Kidney (tissue), 14 donors: Measurements from ENCODE around the gene ALK. TPM values are rescaled to one million over a fixed set of nuclear protein-coding genes. Genes with fewer than 3 reads are reported as not detected.

Experiments used
- DNase-seq, 5 donors: peaks; one replicate each; pipeline ENCODE4 v3.0.0-alpha.2; 2013 to 2020
- FAIRE-seq: peaks from 2 replicates; lab custom pipeline; 2012; peaks lifted over from hg19 to GRCh38; lab: Jason Lieb, UNC
- H3K27ac ChIP-seq, 2 donors: one replicate each; pipeline ENCODE4 v1.7.0; 2013; ENCODE audit warnings: low read depth in 2 of 2, low read length in 2 of 2, inconsistent platforms in 1 of 2
- H3K27me3 ChIP-seq: one replicate; pipeline ENCODE4 v1.7.1; 2013; ENCODE audit warnings: low read length, inconsistent platforms; ENCODE audit not compliant: control insufficient read depth, insufficient read depth
- H3K36me3 ChIP-seq, 3 donors: one replicate each; pipeline versions ENCODE4 v1.7.0 to v1.7.1; 2013; ENCODE audit warnings: low read length in 3 of 3, control low read depth in 1 of 3, inconsistent platforms in 1 of 3; ENCODE audit not compliant: insufficient read depth in 3 of 3, control insufficient read depth in 2 of 3
- H3K4me1 ChIP-seq, 3 donors: one replicate each; pipeline versions ENCODE4 v1.7.0 to v1.7.1; 2013; ENCODE audit warnings: low read length in 3 of 3, inconsistent platforms in 1 of 3, low read depth in 1 of 3; ENCODE audit not compliant: control insufficient read depth in 2 of 3, insufficient read depth in 2 of 3
- H3K4me3 ChIP-seq, 3 donors: one replicate each; pipeline versions ENCODE4 v1.7.0 to v1.8.1; 2013; ENCODE audit warnings: low read length in 3 of 3, control low read depth in 1 of 3, inconsistent platforms in 1 of 3
- H3K9ac ChIP-seq, 3 donors: one replicate each; pipeline versions ENCODE4 v1.7.0 to v1.7.1; 2013; ENCODE audit warnings: low read length in 3 of 3, control low read depth in 1 of 3, inconsistent platforms in 1 of 3
- H3K9me3 ChIP-seq, 3 donors: one replicate each; pipeline versions ENCODE4 v1.7.0 to v1.7.1; 2013; ENCODE audit warnings: low read length in 3 of 3, control low read depth in 1 of 3, inconsistent platforms in 1 of 3; ENCODE audit not compliant: control insufficient read depth in 2 of 3, insufficient read depth in 1 of 3
- CTCF ChIP-seq: IDR thresholded peaks from 3 replicates; pipeline ENCODE4 v1.5.1; 2012; ENCODE audit warnings: mild to moderate bottlenecking, moderate library complexity, borderline replicate concordance; ENCODE audit not compliant: insufficient read depth; ENCODE audit errors: extremely low read depth
- intact Hi-C: fragments of 100-400 bp; cut with DNase I; formaldehyde crosslinking; loops from one replicate; pipeline ENCODE4 v1.11.1; 2022
- polyA plus RNA-seq: library from polyadenylated mRNA; stranded (reverse); fragments of 350-450 nt; fragmentation: Illumina TruSeq; extraction: RNeasy Lipid Tissue Mini Kit (QIAGEN cat#74804); gene quantifications from one replicate; pipeline ENCODE4 v1.2.3, GENCODE V29; 2014; ENCODE audit warnings: low read depth, low replicate concordance; ENCODE audit not compliant: insufficient read depth
- total RNA-seq: library from RNA; stranded (reverse); fragmentation: NEBNext Ultra II Directional; extraction: Animal tissue kit (Norgen Biotek cat#: 25700); gene quantifications from one replicate; pipeline ENCODE4 v1.2.1, GENCODE V29; 2021
- donor health status: control.
- donor health status: control.
- donor health status: control.
- donor health status: control.
- donor health status: control.
- donor health status: DM: yes; HTN: yes; CAD: no.
- donor health status: Normal renal cell carcinoma (clear cell type).

ALK gene
- total and polyA plus RNA-seq, 2 donors from 2014 or later = 0.13 TPM; not detected in 1

- Histone ChIP-seq H3K9me3 (no peaks in the 10 kb centered on the region), H3K4me1 (peaks cover 0 to 9% (median 6%) of the 10 kb centered on the region in 3 donors), H3K27me3 (no peaks in the 10 kb centered on the region), H3K9ac (no peak overlapping the region), H3K27ac (no peak overlapping the region), H3K4me3 (no peak overlapping the region), H3K36me3 (no peaks in the 10 kb centered on the region)
- intact Hi-C loops = no loop called here
- DNase-seq (no peak), FAIRE-seq (no peak)
- no peak for TF ChIP-seq CTCF
These were observed 524.3 kb downstream of the ALK start for GRCh38 chr2:29397039-29397438.

GRCh38 chr2:29394981-29395350, 526.4 kb downstream of the ALK start:
- H3K27ac ChIP-seq = no peak overlapping the region
- FAIRE-seq = no peak

GRCh38 chr2:29394311-29394980, 526.9 kb downstream of the ALK start:
- no peak for TF ChIP-seq CTCF
- Histone ChIP-seq H3K9ac (no peak overlapping the region), H3K27me3 (no peaks in the 10 kb centered on the region), H3K27ac (no peak overlapping the region), H3K9me3 (no peaks in the 10 kb centered on the region), H3K4me3 (no peak overlapping the region), H3K36me3 (no peaks in the 10 kb centered on the region), H3K4me1 (peaks cover 0 to 9% (median 6%) of the 10 kb centered on the region in 3 donors)
- intact Hi-C loops = no loop called here
- DNase-seq (no peak), FAIRE-seq (no peak)

More at GRCh38 chr2:29394981-29395350, 526.4 kb downstream of the ALK start:
- Histone ChIP-seq H3K4me3 (no peak overlapping the region), H3K9ac (no peak overlapping the region), H3K36me3 (no peaks in the 10 kb centered on the region), H3K4me1 (peaks cover 0 to 9% (median 6%) of the 10 kb centered on the region in 3 donors), H3K27me3 (no peaks in the 10 kb centered on the region), H3K9me3 (no peaks in the 10 kb centered on the region)
- TF ChIP-seq CTCF = no peak
- peak in 3 of 5 donors; percentile 49 to 56 (median 51) for DNase-seq
- intact Hi-C loops = no loop called here
